ENCODE data around the gene DENND6A. TPM values are rescaled to one million over a fixed set of nuclear protein-coding genes. Genes with fewer than 3 reads are reported as not detected.
A peak's percentile ranks its signal among the peaks of the same experiment; 100 is the strongest.

DENND6A gene
- total and polyA plus RNA-seq, 2 experiments from 2014 or later, result 10.6 to 13.8 TPM

DNA sequence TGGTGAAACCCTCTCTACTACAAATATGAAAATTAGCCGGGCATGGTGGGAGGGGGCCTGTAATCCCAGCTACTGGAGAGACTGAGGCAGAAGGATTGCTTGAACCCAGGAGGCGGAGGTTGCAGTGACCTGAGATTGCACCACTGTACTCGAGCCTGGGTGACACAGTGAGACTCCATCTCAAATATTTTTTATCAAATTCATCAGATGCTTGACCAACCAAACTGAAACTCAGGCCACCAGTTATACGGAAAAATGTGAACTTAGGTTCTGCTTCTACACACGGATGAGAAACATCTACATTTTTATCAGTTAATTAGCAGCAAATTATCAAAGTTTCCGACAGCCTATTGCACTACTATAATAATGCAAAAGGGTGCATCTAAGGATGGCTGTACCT lies 100.6 kb downstream of the DENND6A start:
- no peaks in the 10 kb centered on the region for H3K36me3 ChIP-seq
- no peak for DNase-seq (ENCODE audit: low read depth in 1 of 2, low spot score in 1 of 2)
- H3K4me3 ChIP-seq, result no peak overlapping the region

DNA sequence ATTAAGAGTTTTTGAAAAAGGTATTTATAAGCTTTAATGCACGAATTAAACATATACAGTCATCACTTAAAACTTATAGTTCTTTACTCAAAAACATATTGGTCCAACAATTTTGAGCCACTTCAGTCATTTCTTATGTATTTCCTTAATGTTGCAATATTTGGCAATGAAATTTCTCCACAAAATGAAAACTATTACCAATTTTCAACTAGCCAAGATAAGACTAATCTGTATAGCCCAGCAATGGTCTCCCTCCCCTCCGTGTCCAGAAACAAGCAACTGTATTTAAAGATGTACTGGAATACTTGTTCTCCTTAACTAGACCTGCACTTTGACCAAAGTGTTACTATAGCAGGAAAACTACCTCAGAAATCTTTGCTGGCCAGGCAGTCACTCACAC lies 105.0 kb downstream of the DENND6A start:
- TF ChIP-seq, protein P1, sequence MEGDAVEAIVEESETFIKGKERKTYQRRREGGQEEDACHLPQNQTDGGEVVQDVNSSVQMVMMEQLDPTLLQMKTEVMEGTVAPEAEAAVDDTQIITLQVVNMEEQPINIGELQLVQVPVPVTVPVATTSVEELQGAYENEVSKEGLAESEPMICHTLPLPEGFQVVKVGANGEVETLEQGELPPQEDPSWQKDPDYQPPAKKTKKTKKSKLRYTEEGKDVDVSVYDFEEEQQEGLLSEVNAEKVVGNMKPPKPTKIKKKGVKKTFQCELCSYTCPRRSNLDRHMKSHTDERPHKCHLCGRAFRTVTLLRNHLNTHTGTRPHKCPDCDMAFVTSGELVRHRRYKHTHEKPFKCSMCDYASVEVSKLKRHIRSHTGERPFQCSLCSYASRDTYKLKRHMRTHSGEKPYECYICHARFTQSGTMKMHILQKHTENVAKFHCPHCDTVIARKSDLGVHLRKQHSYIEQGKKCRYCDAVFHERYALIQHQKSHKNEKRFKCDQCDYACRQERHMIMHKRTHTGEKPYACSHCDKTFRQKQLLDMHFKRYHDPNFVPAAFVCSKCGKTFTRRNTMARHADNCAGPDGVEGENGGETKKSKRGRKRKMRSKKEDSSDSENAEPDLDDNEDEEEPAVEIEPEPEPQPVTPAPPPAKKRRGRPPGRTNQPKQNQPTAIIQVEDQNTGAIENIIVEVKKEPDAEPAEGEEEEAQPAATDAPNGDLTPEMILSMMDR (IDR thresholded peaks at IDR 0.05; ENCODE audit: low read depth, low read length), result no peak
- Histone ChIP-seq H3K27ac (no peak overlapping the region), H3K4me3 (no peak overlapping the region), H3K27me3 (no peaks in the 10 kb centered on the region), H3K4me1 (ENCODE audit: low read depth) (peaks cover 10% of the 10 kb centered on the region), H3K36me3 (peaks cover 7% of the 10 kb centered on the region), H3K9me3 (ENCODE audit: low read depth) (no peaks in the 10 kb centered on the region)
- peak in 1 of 2 donors; percentile 51 for DNase-seq (ENCODE audit: low read depth in 1 of 2, low spot score in 1 of 2)

More for the DNA sequence above, 100.6 kb downstream of the DENND6A start:
- TF ChIP-seq, protein P1 (IDR thresholded peaks at IDR 0.05; ENCODE audit: low read depth, low read length), result no peak
- peaks cover 21% of the 10 kb centered on the region for H3K4me1 ChIP-seq (ENCODE audit: low read depth)
- no peak overlapping the region for H3K27ac ChIP-seq
- no peaks in the 10 kb centered on the region for H3K27me3 ChIP-seq
- no peaks in the 10 kb centered on the region for H3K9me3 ChIP-seq (ENCODE audit: low read depth)

DNA sequence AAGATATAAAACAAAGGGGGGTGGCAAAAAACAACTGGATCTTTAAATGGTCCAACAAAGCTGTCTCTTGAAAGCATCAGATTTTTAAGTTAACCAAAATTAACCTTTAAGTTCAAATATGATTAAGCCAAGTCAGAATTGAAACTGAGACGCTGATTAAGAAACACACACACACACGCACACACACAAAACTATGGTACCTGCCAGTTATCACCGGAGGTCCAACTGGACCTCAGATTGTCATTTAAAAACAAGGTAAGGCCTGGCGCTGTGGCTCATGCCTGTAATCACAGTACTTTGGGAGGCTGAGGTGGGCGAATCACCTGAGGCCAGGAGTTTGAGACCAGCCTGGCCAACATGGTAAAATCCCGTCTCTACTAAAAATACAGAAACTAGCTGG lies 106.1 kb downstream of the DENND6A start:
- TF ChIP-seq, protein P1 (IDR thresholded peaks at IDR 0.05; ENCODE audit: low read depth, low read length), result no peak
- Histone ChIP-seq H3K9me3 (ENCODE audit: low read depth) (no peaks in the 10 kb centered on the region), H3K27me3 (no peaks in the 10 kb centered on the region), H3K27ac (no peak overlapping the region), H3K36me3 (peaks cover 17% of the 10 kb centered on the region), H3K4me1 (ENCODE audit: low read depth) (peaks cover 10% of the 10 kb centered on the region), H3K4me3 (no peak overlapping the region)
- no peak for DNase-seq (ENCODE audit: low read depth in 1 of 2, low spot score in 1 of 2)

DNA sequence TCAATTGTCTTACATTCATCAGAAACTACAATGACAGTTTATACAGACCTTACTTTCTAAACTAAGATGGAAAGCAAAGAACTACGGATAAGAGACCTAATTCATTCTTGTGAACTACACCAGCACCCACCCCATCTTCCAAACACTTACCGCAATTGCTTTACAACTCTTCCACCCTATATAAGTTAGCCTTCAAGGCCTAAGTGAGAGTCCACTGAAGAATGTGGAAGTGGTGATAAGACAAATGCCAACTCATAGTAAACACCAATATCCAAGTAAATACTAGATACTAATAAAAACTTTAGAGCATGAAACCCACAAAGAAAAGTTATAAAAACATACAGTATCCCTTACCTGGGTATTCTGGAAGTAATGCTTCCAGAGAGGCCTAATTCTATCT lies 109.3 kb downstream of the DENND6A start:
- Histone ChIP-seq H3K27me3 (no peaks in the 10 kb centered on the region), H3K9me3 (ENCODE audit: low read depth) (no peaks in the 10 kb centered on the region), H3K4me3 (no peak overlapping the region), H3K27ac (peak overlapping the region; percentile 37), H3K36me3 (peaks cover 37% of the 10 kb centered on the region), H3K4me1 (ENCODE audit: low read depth) (peaks cover 10% of the 10 kb centered on the region)
- TF ChIP-seq, protein P1 (IDR thresholded peaks at IDR 0.05; ENCODE audit: low read depth, low read length), result no peak
- DNase-seq (ENCODE audit: low read depth in 1 of 2, low spot score in 1 of 2), result no peak

DNA sequence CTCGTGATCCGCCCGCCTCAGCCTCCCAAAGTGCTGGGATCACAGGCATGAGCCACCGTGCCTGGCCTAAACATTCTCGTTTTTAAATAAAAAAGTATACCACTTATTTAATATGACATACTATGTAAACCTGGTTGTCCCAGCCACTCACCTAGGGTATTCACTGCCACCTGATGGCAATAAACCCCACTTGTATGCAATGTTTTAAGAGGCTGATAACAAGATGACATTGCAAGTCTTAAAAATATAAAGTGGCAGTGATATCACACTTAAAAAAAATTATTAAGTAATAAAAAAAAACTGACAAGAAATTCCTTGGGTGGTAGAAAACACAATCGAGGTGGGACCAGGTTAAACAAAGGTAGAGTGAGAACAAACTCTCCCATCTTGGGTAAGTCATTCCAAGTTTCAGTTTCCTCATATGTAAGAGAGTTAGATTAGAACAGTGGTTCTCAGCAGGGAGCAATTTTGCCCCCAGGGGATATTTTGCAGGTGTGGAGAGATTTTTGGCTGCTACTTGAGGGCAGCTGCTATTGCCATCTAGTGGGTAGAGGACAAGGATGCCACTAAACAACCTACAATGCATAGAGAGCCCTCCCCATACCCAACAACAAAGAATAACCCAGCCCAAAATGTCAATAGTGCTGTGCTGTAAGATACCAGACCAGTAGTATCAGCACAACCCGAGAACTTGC lies 110.3 kb downstream of the DENND6A start:
- TF ChIP-seq, protein P1 (IDR thresholded peaks at IDR 0.05; ENCODE audit: low read depth, low read length), result peak; percentile 18
- Histone ChIP-seq H3K9me3 (ENCODE audit: low read depth) (no peaks in the 10 kb centered on the region), H3K27me3 (no peaks in the 10 kb centered on the region), H3K4me1 (ENCODE audit: low read depth) (peaks cover 10% of the 10 kb centered on the region), H3K36me3 (peaks cover 39% of the 10 kb centered on the region), H3K4me3 (no peak overlapping the region), H3K27ac (peak overlapping the region; percentile 37)
- DNase-seq (ENCODE audit: low read depth in 1 of 2, low spot score in 1 of 2), result no peak

Data from cardiac muscle cell (in vitro differentiated cells and primary cell).